Fibroblast of villous mesenchyme (primary cell): Measurements from ENCODE around the gene BCL6. TPM values are rescaled to one million over a fixed set of nuclear protein-coding genes. Genes with fewer than 3 reads are reported as not detected.
A peak's percentile ranks its signal among the peaks of the same experiment; 100 is the strongest.

Source experiments
- DNase-seq: peaks from one replicate; pipeline ENCODE4 v3.0.0-alpha.2; 2010; ENCODE audit warnings: low read depth
- H3K4me3 ChIP-seq: 2 replicates; pipeline ENCODE4 v1.5.1; 2011; ENCODE audit warnings: low read depth, mild to moderate bottlenecking, low read length
- CTCF ChIP-seq: IDR thresholded peaks from 2 replicates; pipeline ENCODE4 v1.5.1; 2012; ENCODE audit warnings: low read depth, mild to moderate bottlenecking, low read length; ENCODE audit not compliant: insufficient read depth
- total RNA-seq: library from RNA; depleted of rRNA; stranded (reverse); fragments of >200 nt; gene quantifications from 2 replicates; pipeline ENCODE4 v1.2.3, GENCODE V29; 2012

Gene BCL6
- total RNA-seq: 17.4 and 26.8 TPM in 2 replicates

- DNase-seq: peak; percentile 99
- peak within 1 kb of the TSS; percentile 93 for H3K4me3 ChIP-seq
- no peak for TF ChIP-seq CTCF
Measured at GRCh38 chr3:187745201-187746058, at the start of gene BCL6. TSS of gene BCL6 (minus strand) at chr3:187745468. CDS start at chr3:187733693, 11,775 bp downstream.

- no peak for TF ChIP-seq CTCF
Measured at GRCh38 chr3:187794731-187795130, 49.5 kb upstream of the BCL6 start.

GRCh38 chr3:187793618-187794017 is 48.4 kb upstream of the BCL6 start:
- H3K4me3 ChIP-seq: no peak overlapping the region
- DNase-seq: no peak
- TF ChIP-seq CTCF: no peak

More at GRCh38 chr3:187794731-187795130, 49.5 kb upstream of the BCL6 start:
- DNase-seq: no peak
- no peak overlapping the region for H3K4me3 ChIP-seq

- DNase-seq: no peak
- TF ChIP-seq CTCF: no peak
- no peak overlapping the region for H3K4me3 ChIP-seq
Measured at GRCh38 chr3:187792521-187792920, 47.3 kb upstream of the BCL6 start.

- no peak for DNase-seq
- no peak overlapping the region for H3K4me3 ChIP-seq
- TF ChIP-seq CTCF: no peak
Measured at GRCh38 chr3:187789872-187790271, 44.6 kb upstream of the BCL6 start.

- H3K4me3 ChIP-seq: no peak overlapping the region
- no peak for DNase-seq
- TF ChIP-seq CTCF: no peak
Measured at GRCh38 chr3:187788984-187789857, 44.0 kb upstream of the BCL6 start.
